ENCODE measurements around the gene PPFIA2. TPM values are rescaled to one million over a fixed set of nuclear protein-coding genes. Genes with fewer than 3 reads are reported as not detected.

PPFIA2 gene
- total RNA-seq, 1 donor from 2014 or later: not detected

- intact Hi-C loops (cut with micrococcal nuclease): no loop called here
These were observed 484.3 kb downstream of the PPFIA2 start for GRCh38 chr12:81274637-81275529.

DNA sequence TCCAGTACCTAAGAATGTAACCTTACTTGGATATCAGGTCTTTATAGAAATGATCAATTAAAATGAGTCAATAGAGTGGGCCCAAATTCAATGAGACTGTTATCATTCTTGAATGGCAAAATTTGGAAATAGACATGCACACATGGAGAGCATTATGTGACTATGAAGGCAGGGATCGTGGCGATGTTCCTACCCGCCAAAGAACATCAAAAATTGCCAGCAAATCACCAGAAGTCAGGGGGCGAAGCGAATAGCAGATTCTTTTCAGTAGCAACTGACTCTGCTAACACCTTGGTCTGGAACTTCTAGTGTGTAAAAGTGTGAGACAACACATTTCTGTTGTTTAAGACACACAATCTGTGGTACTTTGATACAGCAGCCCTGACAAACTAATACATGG lies 488.8 kb downstream of the PPFIA2 start:
- intact Hi-C loops (cut with micrococcal nuclease): no loop called here

DNA sequence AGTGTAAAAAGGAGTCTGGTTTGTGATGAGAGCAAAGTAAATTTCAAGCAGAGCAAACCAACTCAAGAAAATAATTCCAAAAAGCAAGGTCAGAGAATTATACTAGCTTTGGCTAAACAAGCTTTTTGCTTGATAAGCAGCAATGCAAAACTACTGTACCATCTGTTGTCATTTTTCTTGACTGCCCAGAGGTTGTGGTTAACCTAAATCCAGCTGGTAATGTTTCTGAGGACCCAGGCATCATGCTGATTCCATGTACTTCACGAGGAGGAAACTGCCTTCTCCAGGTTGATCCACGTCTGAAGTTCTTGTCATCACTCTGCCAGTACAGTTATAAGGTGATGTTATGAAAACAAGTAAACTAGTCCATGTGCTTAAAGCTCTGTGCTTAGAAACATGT lies 496.1 kb downstream of the PPFIA2 start:
- intact Hi-C loops (cut with micrococcal nuclease): no loop called here

- intact Hi-C loops (cut with micrococcal nuclease): no loop called here
These were observed 497.5 kb downstream of the PPFIA2 start for GRCh38 chr12:81261508-81262207.

GRCh38 chr12:81259360-81259759 lies 499.8 kb downstream of the PPFIA2 start:
- intact Hi-C loops (cut with micrococcal nuclease): no loop called here

DNA sequence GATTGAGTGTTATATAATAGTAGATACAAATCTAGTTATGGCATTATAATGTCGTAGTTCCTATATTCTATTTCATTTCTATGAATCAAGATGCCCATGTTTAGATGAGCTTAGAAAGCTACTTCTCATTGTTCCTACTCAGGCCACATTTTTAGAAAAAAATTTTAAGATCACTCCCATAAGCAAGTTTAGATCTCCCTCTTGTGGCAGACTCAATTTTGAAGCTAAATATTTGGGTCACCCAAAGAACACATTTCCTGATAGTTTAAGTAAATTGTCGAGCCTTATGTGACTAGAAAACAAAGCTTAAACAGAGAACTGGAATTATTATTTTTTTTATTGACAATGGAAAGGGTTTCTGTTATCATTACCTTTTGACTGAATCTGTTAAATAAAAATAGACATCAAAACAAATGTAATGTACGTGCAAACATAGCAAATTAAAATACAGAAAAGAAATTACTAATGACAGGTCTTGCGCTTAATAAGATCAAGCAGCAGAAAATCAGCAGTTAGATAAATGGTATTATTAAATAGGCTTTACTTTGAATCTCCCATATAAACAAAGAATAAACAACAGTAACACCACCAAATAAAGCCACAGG lies 501.1 kb downstream of the PPFIA2 start:
- intact Hi-C loops (cut with micrococcal nuclease): no loop called here

DNA sequence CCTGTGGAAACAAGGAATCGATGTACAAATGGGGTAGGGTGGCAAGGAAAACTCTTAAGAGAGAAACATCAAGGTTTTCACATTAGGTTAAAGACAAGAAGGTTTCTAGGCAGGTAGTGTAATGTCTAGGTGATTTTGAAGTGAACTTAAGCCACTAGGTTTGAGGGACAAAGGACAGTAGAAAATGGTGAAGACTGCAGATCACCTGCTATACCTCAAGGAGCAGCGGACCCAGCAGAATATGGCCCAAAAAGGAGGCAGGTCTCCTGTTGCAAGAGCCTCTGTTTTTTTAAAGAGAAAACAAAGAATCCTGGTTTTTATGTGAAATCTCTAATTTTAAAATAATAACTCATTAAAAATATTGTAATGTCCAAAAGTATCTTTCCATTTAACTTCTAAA lies 503.2 kb downstream of the PPFIA2 start:
- intact Hi-C loops (cut with micrococcal nuclease): no loop called here

DNA sequence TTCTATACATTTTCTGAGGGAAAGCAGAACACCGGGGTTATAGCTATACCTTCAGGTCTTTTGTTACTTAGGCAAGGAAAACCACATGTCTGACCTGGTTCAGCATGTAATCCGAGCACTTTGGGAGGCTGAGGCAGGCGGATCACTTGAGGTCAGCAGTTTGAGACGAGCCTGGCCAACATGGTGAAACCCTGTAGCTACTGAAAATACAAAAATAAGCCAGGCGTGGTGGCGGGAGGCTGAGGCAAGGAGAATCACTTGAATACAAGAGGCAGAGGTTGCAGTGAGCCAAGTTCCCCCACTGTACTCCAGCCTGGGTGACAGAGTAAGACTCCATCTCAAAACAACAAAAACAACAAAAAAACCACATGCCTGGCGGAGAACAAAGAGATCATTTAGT lies 503.7 kb downstream of the PPFIA2 start:
- intact Hi-C loops (cut with micrococcal nuclease): no loop called here

DNA sequence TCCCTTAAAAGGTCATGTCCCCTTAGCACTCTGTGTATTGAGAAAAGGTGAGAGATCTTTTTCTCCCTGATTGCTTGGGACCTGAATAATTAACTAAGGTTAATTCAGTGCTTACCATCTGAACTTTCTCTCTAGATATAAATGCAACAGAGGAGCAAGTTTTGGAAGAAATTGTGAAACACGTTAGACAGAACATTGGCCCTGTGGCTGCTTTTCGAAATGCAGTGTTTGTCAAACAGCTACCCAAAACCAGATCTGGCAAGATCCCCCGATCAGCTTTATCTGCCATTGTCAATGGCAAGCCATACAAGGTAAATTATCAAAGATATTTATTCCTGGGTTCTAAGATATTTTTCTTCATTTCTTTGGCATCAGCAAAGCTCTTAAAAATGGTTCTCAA lies 505.8 kb downstream of the PPFIA2 start:
- intact Hi-C loops (cut with micrococcal nuclease): no loop called here

DNA sequence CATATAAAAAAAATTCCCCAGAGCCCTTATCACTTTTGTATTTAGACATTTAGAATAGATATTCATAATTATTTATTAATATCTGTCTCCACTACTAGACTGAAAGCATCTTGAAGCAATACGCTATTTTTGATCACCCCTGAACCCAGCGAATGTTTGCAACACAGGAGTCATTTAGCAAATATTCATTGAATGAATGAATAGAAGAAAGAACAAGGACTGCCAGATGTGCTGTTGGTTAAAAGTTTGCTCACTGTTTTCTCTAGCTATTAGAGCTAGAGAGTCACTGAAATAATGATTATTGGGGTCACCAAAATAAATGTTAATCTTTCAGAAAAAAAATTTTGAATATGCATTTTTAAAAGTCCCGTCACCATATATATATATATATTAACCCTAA lies 506.9 kb downstream of the PPFIA2 start:
- intact Hi-C loops (cut with micrococcal nuclease): no loop called here

- intact Hi-C loops (cut with micrococcal nuclease): no loop called here
These were observed 509.2 kb downstream of the PPFIA2 start for GRCh38 chr12:81249976-81250375.

GRCh38 chr12:81245907-81246570 lies 513.1 kb downstream of the PPFIA2 start:
- intact Hi-C loops (cut with micrococcal nuclease): no loop called here

DNA sequence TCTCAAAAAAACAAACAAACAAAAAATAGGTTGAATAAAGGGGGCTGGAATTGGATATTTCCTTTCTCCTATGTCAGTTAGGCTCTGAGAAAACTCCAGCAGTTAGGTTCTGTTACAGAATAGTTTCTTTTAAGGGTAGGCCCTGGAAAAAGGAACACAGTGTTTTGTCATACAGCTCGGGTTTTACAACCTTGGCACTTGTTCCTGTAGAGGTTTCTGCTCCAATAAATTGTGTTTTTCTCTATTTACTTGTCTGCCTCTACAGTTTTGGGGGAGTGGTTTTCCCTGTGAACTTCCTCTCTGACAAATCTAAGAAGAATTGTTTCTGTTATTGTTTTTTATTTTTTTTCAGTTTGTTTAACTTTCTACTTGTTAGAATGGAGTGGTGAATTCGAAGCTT lies 513.7 kb downstream of the PPFIA2 start:
- intact Hi-C loops (cut with micrococcal nuclease): no loop called here

- intact Hi-C loops (cut with micrococcal nuclease): no loop called here
These were observed 527.4 kb downstream of the PPFIA2 start for GRCh38 chr12:81231574-81232368.

DNA sequence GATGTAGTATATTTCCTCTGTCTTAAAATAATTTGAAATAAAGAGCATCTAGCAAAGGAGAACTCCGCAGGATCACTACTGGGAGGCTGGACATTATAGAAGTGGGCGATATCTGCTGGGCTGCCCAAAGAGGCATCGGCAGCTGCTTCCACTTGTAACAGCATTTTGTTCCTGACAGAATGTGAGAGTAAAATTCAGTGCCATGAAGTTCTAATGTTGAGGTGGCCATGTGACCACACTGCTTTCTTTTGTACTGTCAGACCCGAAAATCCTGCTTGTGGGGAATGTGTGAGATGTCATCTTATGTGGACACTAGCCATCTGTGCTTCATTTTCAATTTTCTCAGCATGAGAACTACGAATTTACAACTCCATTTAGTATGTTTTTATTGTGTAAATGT lies 529.4 kb downstream of the PPFIA2 start:
- intact Hi-C loops (cut with micrococcal nuclease): no loop called here

DNA sequence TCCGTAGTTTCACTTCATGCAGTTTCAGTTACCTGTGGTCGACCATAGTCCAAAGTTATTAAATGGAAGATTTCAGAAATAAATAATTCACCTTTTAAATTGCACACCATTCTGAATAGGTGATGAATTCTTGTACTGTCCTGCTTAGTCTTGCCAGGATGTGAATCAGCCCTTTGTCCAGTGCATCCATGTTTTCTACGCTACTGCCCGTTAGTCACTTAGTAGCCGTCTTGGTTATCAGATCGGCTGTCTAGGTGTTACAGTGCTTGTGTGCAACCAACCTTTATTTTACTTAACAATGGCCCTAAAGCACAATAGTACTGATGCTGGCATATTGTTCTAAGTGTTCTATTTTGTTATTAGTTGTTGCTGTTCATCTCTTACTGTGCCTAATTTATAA lies 534.5 kb downstream of the PPFIA2 start:
- intact Hi-C loops (cut with micrococcal nuclease): no loop called here

GRCh38 chr12:81222846-81223592 lies 536.1 kb downstream of the PPFIA2 start:
- intact Hi-C loops (cut with micrococcal nuclease): no loop called here

GRCh38 chr12:81221681-81222080 lies 537.5 kb downstream of the PPFIA2 start:
- intact Hi-C loops (cut with micrococcal nuclease): no loop called here

DNA sequence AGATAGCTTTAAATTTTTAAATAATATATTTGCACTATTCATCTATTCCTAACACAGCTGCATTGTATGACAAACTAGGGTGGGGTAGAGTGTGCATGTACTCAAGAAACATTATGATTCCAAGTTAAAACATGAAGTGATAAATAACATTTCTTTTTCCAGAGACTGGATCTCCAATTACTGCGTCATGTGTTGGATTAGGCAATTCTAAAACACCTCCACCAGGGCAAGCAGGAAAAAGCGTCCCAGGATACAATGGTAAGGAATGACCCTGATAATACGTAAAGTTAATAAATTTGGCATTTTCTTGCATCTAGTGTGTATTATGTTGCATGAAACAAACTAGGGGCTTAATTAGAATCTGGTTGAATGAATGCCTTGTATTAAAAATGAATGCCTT lies 542.4 kb downstream of the PPFIA2 start:
- intact Hi-C loops (cut with micrococcal nuclease): no loop called here

DNA sequence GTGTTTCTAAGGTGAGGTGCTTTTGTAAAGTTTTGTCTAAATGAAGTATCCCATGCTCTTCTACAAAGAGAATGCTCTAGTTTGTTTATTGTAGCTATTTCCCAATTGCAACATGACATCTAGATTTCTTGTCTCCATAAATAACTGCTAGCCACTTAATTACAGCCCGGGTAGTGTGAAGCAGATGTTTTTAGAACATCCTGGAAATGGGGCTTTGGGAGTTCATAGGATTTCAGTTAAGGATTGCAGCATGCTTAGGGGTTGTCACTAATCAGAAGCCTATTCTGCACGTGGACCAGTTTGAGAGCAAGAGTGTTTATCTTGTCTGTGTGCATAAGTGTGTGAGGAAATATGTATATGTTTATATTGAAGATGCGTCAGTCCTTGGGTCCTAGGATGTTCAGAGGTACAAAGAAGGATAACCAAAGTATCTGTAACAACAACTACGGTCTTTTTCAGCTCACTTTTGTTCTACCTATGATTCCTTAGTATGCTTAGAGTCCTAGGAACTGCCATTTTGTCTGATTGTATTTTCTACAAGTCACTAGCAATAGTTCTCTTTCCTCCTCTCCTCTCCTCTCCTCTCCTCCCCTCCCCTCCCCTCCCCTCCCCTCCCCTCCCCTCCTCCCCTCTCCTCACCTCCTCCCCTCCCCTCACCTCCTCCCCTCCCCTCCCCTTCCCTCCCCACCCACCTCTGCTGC lies 546.0 kb downstream of the PPFIA2 start:
- intact Hi-C loops (cut with micrococcal nuclease): no loop called here
